ENCODE measurements around the gene NEUROD2. TPM values are rescaled to one million over a fixed set of nuclear protein-coding genes. Genes with fewer than 3 reads are reported as not detected.

The NEUROD2 gene
- total RNA-seq, 3 donors from 2014 or later, result 0.05 TPM; not detected in 2

GRCh38 chr17:39626171-39627046 is 18.7 kb upstream of the NEUROD2 start, which contains the start of gene PPP1R1B:
Gene PPP1R1B (plus strand): TSS chr17:39626952. CDS start chr17:39627393, 441 bp downstream.
- Histone ChIP-seq H3K36me3 (ENCODE audit: low read depth) (no peaks in the 10 kb centered on the region), H3K9me3 (no peaks in the 10 kb centered on the region), H3K4me1 (ENCODE audit: low read depth) (peaks cover 28% of the 10 kb centered on the region), H3K4me3 (peak within 1 kb of the TSS; percentile 47)
- intact Hi-C loops (cut with DNase I, micrococcal nuclease), result loop anchor here in 1 of 2 donors (10.0 kb wide), 1 partner anchor 128 kb away; no protein-coding TSS in a partner anchor
- TF ChIP-seq CTCF (IDR thresholded peaks at IDR 0.05), result no peak
- peak in 2 of 3 donors; percentile 64 to 75 for DNase-seq
- peak; percentile 3 for ATAC-seq

- H3K36me3 ChIP-seq (ENCODE audit: low read depth), result no peaks in the 10 kb centered on the region
- intact Hi-C loops (cut with DNase I, micrococcal nuclease), result loop anchor here in 1 of 2 donors (10.0 kb wide), 1 partner anchor 130 kb away; no protein-coding TSS in a partner anchor
- ATAC-seq (no peak), DNase-seq (peak in 2 of 3 donors; percentile 69 to 71)
- peaks cover 26% of the 10 kb centered on the region for H3K4me1 ChIP-seq (ENCODE audit: low read depth)
- no peak for TF ChIP-seq CTCF (IDR thresholded peaks at IDR 0.05)
- no peak overlapping the region for H3K4me3 ChIP-seq
- no peaks in the 10 kb centered on the region for H3K9me3 ChIP-seq
These were observed 17.6 kb upstream of the NEUROD2 start for GRCh38 chr17:39625198-39625785.

- H3K4me3 ChIP-seq, result no peak overlapping the region
- no peaks in the 10 kb centered on the region for H3K36me3 ChIP-seq (ENCODE audit: low read depth)
- intact Hi-C loops (cut with DNase I, micrococcal nuclease), result loop anchor here in 1 of 2 donors (10.0 kb wide), 1 partner anchor 130 kb away; no protein-coding TSS in a partner anchor
- no peak for DNase-seq
- no peaks in the 10 kb centered on the region for H3K9me3 ChIP-seq
- no peak for TF ChIP-seq CTCF (IDR thresholded peaks at IDR 0.05)
- H3K4me1 ChIP-seq (ENCODE audit: low read depth), result peaks cover 31% of the 10 kb centered on the region
- ATAC-seq, result no peak
These were observed 16.6 kb upstream of the NEUROD2 start for GRCh38 chr17:39624313-39624712.

GRCh38 chr17:39623356-39623950 is 15.7 kb upstream of the NEUROD2 start:
- peak; percentile 63 for ATAC-seq
- peak; percentile 93 for TF ChIP-seq CTCF (IDR thresholded peaks at IDR 0.05)
- Histone ChIP-seq H3K4me3 (no peak overlapping the region), H3K9me3 (no peaks in the 10 kb centered on the region), H3K4me1 (ENCODE audit: low read depth) (peaks cover 40% of the 10 kb centered on the region), H3K36me3 (ENCODE audit: low read depth) (no peaks in the 10 kb centered on the region)
- intact Hi-C loops (cut with DNase I, micrococcal nuclease), result loop anchor here in 1 of 2 donors (10.0 kb wide), 1 partner anchor 131 kb away; no protein-coding TSS in a partner anchor
- DNase-seq, result peak; percentile 92 to 96 (median 96)

- intact Hi-C loops (cut with DNase I, micrococcal nuclease), result loop anchor here in 1 of 2 donors (10.0 kb wide), 1 partner anchor 132 kb away; no protein-coding TSS in a partner anchor
- Histone ChIP-seq H3K4me1 (ENCODE audit: low read depth) (peaks cover 41% of the 10 kb centered on the region), H3K36me3 (ENCODE audit: low read depth) (no peaks in the 10 kb centered on the region), H3K9me3 (no peaks in the 10 kb centered on the region), H3K4me3 (no peak overlapping the region)
- TF ChIP-seq CTCF (IDR thresholded peaks at IDR 0.05), result no peak
- DNase-seq (no peak), ATAC-seq (no peak)
These were observed 14.8 kb upstream of the NEUROD2 start for GRCh38 chr17:39622380-39623006.
